ENCODE measurements around the gene TMEM171.

DNA sequence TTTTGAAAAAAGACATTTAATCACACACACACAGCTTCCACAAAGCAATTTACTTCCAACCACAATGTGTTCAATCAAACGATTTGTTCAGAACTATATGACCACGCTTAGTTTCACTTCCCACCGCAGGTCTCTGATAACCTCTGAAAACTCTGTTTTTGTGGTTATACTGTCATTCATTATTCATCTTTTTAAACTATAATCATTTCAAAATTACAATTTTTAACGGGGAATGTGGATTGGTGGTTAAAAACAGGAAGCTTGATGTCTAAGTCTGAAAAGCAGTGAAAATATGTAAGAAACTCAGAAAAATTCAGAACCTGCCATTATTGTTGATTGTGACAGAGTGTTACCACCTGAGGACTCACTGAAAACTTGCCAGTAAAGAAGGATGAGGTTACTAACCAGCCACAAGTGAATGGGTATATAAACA, 39.9 kb downstream of the TMEM171 start:
- TF ChIP-seq, protein P1, sequence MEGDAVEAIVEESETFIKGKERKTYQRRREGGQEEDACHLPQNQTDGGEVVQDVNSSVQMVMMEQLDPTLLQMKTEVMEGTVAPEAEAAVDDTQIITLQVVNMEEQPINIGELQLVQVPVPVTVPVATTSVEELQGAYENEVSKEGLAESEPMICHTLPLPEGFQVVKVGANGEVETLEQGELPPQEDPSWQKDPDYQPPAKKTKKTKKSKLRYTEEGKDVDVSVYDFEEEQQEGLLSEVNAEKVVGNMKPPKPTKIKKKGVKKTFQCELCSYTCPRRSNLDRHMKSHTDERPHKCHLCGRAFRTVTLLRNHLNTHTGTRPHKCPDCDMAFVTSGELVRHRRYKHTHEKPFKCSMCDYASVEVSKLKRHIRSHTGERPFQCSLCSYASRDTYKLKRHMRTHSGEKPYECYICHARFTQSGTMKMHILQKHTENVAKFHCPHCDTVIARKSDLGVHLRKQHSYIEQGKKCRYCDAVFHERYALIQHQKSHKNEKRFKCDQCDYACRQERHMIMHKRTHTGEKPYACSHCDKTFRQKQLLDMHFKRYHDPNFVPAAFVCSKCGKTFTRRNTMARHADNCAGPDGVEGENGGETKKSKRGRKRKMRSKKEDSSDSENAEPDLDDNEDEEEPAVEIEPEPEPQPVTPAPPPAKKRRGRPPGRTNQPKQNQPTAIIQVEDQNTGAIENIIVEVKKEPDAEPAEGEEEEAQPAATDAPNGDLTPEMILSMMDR (IDR thresholded peaks at IDR 0.05; ENCODE audit: low read depth, low read length, missing input control), result no peak
- TF ChIP-seq ATF3 (IDR thresholded peaks at IDR 0.05) (no peak), YY1 (IDR thresholded peaks at IDR 0.05) (no peak), RAD21 (IDR thresholded peaks at IDR 0.05) (no peak), MAX (IDR thresholded peaks at IDR 0.05) (no peak), EGR1 (IDR thresholded peaks at IDR 0.05; ENCODE audit: low read depth in 2 of 2) (no peak), ZBTB33 (IDR thresholded peaks at IDR 0.05) (no peak), GABPA (IDR thresholded peaks at IDR 0.05 in 1 of 2, conservative IDR thresholded peaks at IDR 0.05 in 1 of 2) (no peak), RXRA (IDR thresholded peaks at IDR 0.05) (no peak), HNF4A (conservative IDR thresholded peaks at IDR 0.05) (no peak), SP1 (IDR thresholded peaks at IDR 0.05) (no peak), TAF1 (conservative IDR thresholded peaks at IDR 0.05) (no peak)
- TF ChIP-seq, protein P2, sequence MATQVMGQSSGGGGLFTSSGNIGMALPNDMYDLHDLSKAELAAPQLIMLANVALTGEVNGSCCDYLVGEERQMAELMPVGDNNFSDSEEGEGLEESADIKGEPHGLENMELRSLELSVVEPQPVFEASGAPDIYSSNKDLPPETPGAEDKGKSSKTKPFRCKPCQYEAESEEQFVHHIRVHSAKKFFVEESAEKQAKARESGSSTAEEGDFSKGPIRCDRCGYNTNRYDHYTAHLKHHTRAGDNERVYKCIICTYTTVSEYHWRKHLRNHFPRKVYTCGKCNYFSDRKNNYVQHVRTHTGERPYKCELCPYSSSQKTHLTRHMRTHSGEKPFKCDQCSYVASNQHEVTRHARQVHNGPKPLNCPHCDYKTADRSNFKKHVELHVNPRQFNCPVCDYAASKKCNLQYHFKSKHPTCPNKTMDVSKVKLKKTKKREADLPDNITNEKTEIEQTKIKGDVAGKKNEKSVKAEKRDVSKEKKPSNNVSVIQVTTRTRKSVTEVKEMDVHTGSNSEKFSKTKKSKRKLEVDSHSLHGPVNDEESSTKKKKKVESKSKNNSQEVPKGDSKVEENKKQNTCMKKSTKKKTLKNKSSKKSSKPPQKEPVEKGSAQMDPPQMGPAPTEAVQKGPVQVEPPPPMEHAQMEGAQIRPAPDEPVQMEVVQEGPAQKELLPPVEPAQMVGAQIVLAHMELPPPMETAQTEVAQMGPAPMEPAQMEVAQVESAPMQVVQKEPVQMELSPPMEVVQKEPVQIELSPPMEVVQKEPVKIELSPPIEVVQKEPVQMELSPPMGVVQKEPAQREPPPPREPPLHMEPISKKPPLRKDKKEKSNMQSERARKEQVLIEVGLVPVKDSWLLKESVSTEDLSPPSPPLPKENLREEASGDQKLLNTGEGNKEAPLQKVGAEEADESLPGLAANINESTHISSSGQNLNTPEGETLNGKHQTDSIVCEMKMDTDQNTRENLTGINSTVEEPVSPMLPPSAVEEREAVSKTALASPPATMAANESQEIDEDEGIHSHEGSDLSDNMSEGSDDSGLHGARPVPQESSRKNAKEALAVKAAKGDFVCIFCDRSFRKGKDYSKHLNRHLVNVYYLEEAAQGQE (IDR thresholded peaks at IDR 0.05), result no peak

All from liver (tissue), 3 donors.